PC-9 (cell line): Measurements from ENCODE around the gene PTPRD.

ENCODE experiments used
- EZH2 ChIP-seq: fragments of 200-600 bp; sonication (generic); IDR thresholded peaks from 2 replicates; pipeline ENCODE4 v1.8.0; 2017; ENCODE audit warnings: antibody characterized with exemption, low read depth
- TF ChIP-seq, protein P1 (sequence below): fragments of 200-600 bp; sonication (generic); conservative IDR thresholded peaks from 2 replicates; pipeline ENCODE4 v1.6.1; 2017; ENCODE audit warnings: mixed run types, antibody characterized with exemption, mild to moderate bottlenecking, moderate library complexity

GRCh38 chr9:9774471-9774870 lies 838.3 kb downstream of the PTPRD start:
- TF ChIP-seq, protein P1, sequence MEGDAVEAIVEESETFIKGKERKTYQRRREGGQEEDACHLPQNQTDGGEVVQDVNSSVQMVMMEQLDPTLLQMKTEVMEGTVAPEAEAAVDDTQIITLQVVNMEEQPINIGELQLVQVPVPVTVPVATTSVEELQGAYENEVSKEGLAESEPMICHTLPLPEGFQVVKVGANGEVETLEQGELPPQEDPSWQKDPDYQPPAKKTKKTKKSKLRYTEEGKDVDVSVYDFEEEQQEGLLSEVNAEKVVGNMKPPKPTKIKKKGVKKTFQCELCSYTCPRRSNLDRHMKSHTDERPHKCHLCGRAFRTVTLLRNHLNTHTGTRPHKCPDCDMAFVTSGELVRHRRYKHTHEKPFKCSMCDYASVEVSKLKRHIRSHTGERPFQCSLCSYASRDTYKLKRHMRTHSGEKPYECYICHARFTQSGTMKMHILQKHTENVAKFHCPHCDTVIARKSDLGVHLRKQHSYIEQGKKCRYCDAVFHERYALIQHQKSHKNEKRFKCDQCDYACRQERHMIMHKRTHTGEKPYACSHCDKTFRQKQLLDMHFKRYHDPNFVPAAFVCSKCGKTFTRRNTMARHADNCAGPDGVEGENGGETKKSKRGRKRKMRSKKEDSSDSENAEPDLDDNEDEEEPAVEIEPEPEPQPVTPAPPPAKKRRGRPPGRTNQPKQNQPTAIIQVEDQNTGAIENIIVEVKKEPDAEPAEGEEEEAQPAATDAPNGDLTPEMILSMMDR, result no peak
- TF ChIP-seq EZH2, result no peak
